Natural killer cell (primary cell): Measurements from ENCODE around the gene NUP54. TPM values are rescaled to one million over a fixed set of nuclear protein-coding genes. Genes with fewer than 3 reads are reported as not detected.
A peak's percentile ranks its signal among the peaks of the same experiment; 100 is the strongest.

Experiments used
- ATAC-seq, 3 donors: fragments of 150-1000 bp in 2 of 3; fragments of 200-7000 bp in 1 of 3; cut with Tn5 transposase; 1 replicate in 1 of 3; 2 replicates in 2 of 3; pipeline ENCODE4 v1.10.0; 2021; ENCODE audit warnings: mild to moderate bottlenecking in 2 of 3, moderate library complexity in 2 of 3
- DNase-seq, 2 donors: peaks; one replicate each; pipeline versions ENCODE4 v3.0.0 to v3.0.0-alpha.2; 2013 to 2021; ENCODE audit warnings: mixed read lengths in 1 of 2
- H3K27ac ChIP-seq: one replicate; pipeline ENCODE4 v1.5.1; 2013; ENCODE audit warnings: mild to moderate bottlenecking, low read length
- H3K27me3 ChIP-seq: one replicate; pipeline ENCODE4 v1.6.1; 2013; ENCODE audit warnings: low read length; ENCODE audit not compliant: control insufficient read depth, insufficient read depth
- H3K36me3 ChIP-seq: one replicate; pipeline ENCODE4 v1.6.1; 2013; ENCODE audit warnings: low read length; ENCODE audit not compliant: control insufficient read depth, insufficient read depth
- H3K4me1 ChIP-seq: one replicate; pipeline ENCODE4 v1.6.1; 2013; ENCODE audit warnings: low read length; ENCODE audit not compliant: control insufficient read depth, insufficient read depth
- H3K4me3 ChIP-seq: one replicate; pipeline ENCODE4 v1.5.1; 2013; ENCODE audit warnings: low read length
- H3K9me3 ChIP-seq: one replicate; pipeline ENCODE4 v1.6.1; 2013; ENCODE audit warnings: low read length; ENCODE audit not compliant: control insufficient read depth, insufficient read depth
- H3K27ac Mint-ChIP-seq, 2 donors: one replicate each; pipeline ENCODE4 v1.8.0; 2022; ENCODE audit warnings: mild to moderate bottlenecking in 2 of 2, mixed read lengths in 2 of 2, moderate library complexity in 1 of 2
- H3K27me3 Mint-ChIP-seq, 2 donors: one replicate each; pipeline ENCODE4 v1.8.0; 2022; ENCODE audit warnings: low read depth in 2 of 2, mixed read lengths in 2 of 2
- H3K36me3 Mint-ChIP-seq: one replicate; pipeline ENCODE4 v1.8.0; 2022; ENCODE audit warnings: mixed read lengths
- H3K4me1 Mint-ChIP-seq, 2 donors: one replicate each; pipeline ENCODE4 v1.8.0; 2022; ENCODE audit warnings: mixed read lengths in 2 of 2
- H3K4me3 Mint-ChIP-seq: one replicate; pipeline ENCODE4 v1.8.0; 2022; ENCODE audit warnings: mild to moderate bottlenecking, moderate library complexity, mixed read lengths
- H3K9me3 Mint-ChIP-seq, 2 donors: one replicate each; pipeline ENCODE4 v1.8.0; 2022; ENCODE audit warnings: mixed read lengths in 2 of 2
- WGBS: methylation state at CpG from one replicate; pipeline ENCODE4 v1.1.7; 2013; ENCODE audit warnings: missing lambda C conversion rate; ENCODE audit not compliant: insufficient coverage; 5-methylcytosine and 5-hydroxymethylcytosine counted together
- intact Hi-C: fragments of 100-400 bp; cut with micrococcal nuclease; formaldehyde crosslinking; loops from one replicate; pipeline ENCODE4 v1.14.2; 2022
- total RNA-seq, 4 donors: library from RNA; stranded (reverse); fragments of 120-200 nt in 1 of 4; gene quantifications; one replicate each; pipeline versions ENCODE4 v1.2.3 to v1.2.4, GENCODE V29; 2013 to 2022
- TF ChIP-seq, protein P1 (sequence below): fragments of 200-600 bp; IDR thresholded peaks from one replicate; pipeline ENCODE4 v1.8.0; 2022; ENCODE audit warnings: antibody characterized with exemption

The NUP54 gene
- total RNA-seq, 3 donors from 2014 or later (not counting 1 experiment from before 2014, with no cell fraction given), result 102 to 114 (median 108) TPM

DNA sequence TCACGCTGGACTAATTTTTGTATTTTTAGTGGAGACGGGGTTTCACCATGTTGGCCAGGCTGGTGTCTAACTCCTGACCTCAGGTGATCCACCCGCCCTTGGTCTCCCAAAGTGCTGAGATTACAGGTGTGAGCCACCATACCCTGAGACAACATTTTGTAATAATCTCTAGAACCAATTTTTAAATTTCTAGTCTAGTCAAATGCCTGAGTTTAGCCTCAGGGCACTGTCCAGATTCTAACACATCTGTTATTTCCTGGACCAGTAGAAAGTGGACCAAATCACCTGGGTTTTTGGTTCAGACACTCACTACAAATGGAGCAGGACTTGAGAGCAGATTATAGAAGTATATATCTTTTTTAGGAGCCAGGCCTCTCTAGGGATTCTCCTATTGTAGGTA lies 52.1 kb downstream of the NUP54 start:
- Mint-ChIP-seq H3K27ac (no peak overlapping the region), H3K4me3 (no peak overlapping the region), H3K36me3 (no peaks in the 10 kb centered on the region), H3K27me3 (peaks cover 3 to 10% of the 10 kb centered on the region in 2 donors), H3K9me3 (no peaks in the 10 kb centered on the region), H3K4me1 (no peaks in the 10 kb centered on the region)
- no peak for ATAC-seq
- intact Hi-C loops, result no loop called here
- Histone ChIP-seq H3K36me3 (no peaks in the 10 kb centered on the region), H3K9me3 (no peaks in the 10 kb centered on the region), H3K27me3 (no peaks in the 10 kb centered on the region), H3K27ac (no peak overlapping the region), H3K4me1 (no peaks in the 10 kb centered on the region), H3K4me3 (no peak overlapping the region)
- TF ChIP-seq, protein P1, sequence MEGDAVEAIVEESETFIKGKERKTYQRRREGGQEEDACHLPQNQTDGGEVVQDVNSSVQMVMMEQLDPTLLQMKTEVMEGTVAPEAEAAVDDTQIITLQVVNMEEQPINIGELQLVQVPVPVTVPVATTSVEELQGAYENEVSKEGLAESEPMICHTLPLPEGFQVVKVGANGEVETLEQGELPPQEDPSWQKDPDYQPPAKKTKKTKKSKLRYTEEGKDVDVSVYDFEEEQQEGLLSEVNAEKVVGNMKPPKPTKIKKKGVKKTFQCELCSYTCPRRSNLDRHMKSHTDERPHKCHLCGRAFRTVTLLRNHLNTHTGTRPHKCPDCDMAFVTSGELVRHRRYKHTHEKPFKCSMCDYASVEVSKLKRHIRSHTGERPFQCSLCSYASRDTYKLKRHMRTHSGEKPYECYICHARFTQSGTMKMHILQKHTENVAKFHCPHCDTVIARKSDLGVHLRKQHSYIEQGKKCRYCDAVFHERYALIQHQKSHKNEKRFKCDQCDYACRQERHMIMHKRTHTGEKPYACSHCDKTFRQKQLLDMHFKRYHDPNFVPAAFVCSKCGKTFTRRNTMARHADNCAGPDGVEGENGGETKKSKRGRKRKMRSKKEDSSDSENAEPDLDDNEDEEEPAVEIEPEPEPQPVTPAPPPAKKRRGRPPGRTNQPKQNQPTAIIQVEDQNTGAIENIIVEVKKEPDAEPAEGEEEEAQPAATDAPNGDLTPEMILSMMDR, result no peak
- WGBS, result 93% methylated on average over 3 of the region's 3 CpGs
- no peak for DNase-seq

DNA sequence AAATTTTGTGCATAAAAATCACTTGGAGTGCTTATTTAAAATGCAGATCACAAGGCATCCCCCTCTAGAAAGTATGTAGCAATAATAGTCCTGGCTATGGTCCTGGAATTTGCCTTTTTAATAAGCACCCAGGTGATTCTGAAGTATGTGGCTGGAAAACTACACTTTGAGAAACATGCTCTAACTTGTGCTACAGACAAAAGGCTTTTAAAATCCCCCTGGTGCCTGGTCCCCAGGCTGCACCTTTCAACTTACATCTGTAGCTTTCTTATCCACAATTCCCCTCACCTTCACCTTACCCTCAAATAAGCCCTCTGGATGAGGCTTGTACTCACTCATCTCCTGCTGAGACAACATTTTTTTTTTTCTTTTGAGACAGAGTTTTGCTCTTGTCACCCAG lies 52.6 kb downstream of the NUP54 start:
- Histone ChIP-seq H3K36me3 (no peaks in the 10 kb centered on the region), H3K4me1 (no peaks in the 10 kb centered on the region), H3K9me3 (no peaks in the 10 kb centered on the region), H3K4me3 (no peak overlapping the region), H3K27me3 (no peaks in the 10 kb centered on the region), H3K27ac (no peak overlapping the region)
- DNase-seq (no peak), ATAC-seq (no peak)
- Mint-ChIP-seq H3K4me1 (peaks cover 0 to 5% of the 10 kb centered on the region in 2 donors), H3K27ac (no peak overlapping the region), H3K9me3 (no peaks in the 10 kb centered on the region), H3K36me3 (no peaks in the 10 kb centered on the region), H3K4me3 (no peak overlapping the region), H3K27me3 (peaks cover 3 to 10% of the 10 kb centered on the region in 2 donors)
- intact Hi-C loops, result no loop called here
- TF ChIP-seq, protein P1, result no peak

DNA sequence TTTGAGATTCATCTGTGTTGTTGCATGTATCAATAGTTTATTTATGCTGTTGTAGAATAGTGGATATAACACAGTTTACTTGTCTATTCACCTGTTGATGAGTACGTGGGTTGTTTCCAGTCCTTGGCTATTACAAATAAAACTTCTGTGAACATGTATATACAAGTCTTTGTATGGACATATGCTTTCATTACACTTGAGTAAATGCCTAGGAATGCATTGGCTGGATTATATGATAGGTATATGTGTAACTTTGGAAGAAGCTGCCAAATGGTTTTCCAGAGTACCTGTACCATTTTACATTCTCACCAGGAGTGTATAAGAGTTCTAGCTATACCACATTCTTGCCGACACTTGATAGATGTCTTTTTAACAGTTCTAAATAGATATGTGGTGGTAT lies 57.1 kb downstream of the NUP54 start:
- peak overlapping the region; percentile 35 to 65 for H3K27ac Mint-ChIP-seq
- no CpG with 5 or more reads among the region's 2 CpGs for WGBS

DNA sequence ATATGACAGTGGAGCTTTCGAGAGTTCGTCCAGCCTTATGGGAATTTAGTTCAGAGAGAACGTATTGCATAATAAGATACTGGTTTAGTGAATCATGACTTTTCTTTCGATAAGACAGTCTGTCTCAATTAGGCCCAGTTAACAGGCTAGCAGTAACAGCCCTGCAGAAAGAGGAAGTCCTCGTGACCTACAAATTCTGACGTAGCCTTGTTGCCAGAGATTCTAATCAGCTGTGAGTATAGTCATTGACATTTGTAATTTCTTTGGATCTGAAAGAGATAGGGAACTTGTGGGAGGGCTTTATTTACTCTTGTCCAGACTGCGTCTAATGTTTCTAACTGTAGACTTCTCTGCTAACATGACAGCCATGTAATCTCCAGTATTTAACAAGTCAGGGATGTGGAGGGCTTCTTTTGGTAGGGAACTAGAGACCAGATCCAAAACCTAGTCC lies 57.9 kb downstream of the NUP54 start:
- DNase-seq, result peak in 1 of 2 donors; percentile 34
- peaks cover 0 to 5% of the 10 kb centered on the region in 2 donors for H3K27me3 Mint-ChIP-seq
- H3K27ac Mint-ChIP-seq, result peak overlapping the region; percentile 35 to 65
- WGBS, result 27% methylated on average over 6 of the region's 7 CpGs
- H3K27ac ChIP-seq, result peak overlapping the region; percentile 60
- H3K27me3 ChIP-seq, result no peaks in the 10 kb centered on the region
- intact Hi-C loops, result no loop called here
- H3K36me3 Mint-ChIP-seq, result no peaks in the 10 kb centered on the region
- peak; percentile 94 to 97 (median 94) for ATAC-seq
- no peaks in the 10 kb centered on the region for H3K4me1 ChIP-seq
- no peaks in the 10 kb centered on the region for H3K36me3 ChIP-seq
- H3K9me3 ChIP-seq, result no peaks in the 10 kb centered on the region
- no peak overlapping the region for H3K4me3 Mint-ChIP-seq
- TF ChIP-seq, protein P1, result no peak
- H3K9me3 Mint-ChIP-seq, result no peaks in the 10 kb centered on the region
- peaks cover 5 to 11% of the 10 kb centered on the region in 2 donors for H3K4me1 Mint-ChIP-seq
- no peak overlapping the region for H3K4me3 ChIP-seq

More for the DNA sequence above, 57.1 kb downstream of the NUP54 start:
- Mint-ChIP-seq H3K27me3 (peaks cover 0 to 5% of the 10 kb centered on the region in 2 donors), H3K9me3 (no peaks in the 10 kb centered on the region), H3K36me3 (no peaks in the 10 kb centered on the region), H3K4me3 (no peak overlapping the region), H3K4me1 (peaks cover 5 to 11% of the 10 kb centered on the region in 2 donors)
- ATAC-seq, result no peak
- no peaks in the 10 kb centered on the region for H3K36me3 ChIP-seq
- TF ChIP-seq, protein P1, result no peak
- no peaks in the 10 kb centered on the region for H3K9me3 ChIP-seq
- H3K4me1 ChIP-seq, result no peaks in the 10 kb centered on the region
- no peak for DNase-seq
- H3K27me3 ChIP-seq, result no peaks in the 10 kb centered on the region
- intact Hi-C loops, result no loop called here
- H3K4me3 ChIP-seq, result no peak overlapping the region
- H3K27ac ChIP-seq, result no peak overlapping the region
